ENCODE data around the gene ASB6. TPM values are rescaled to one million over a fixed set of nuclear protein-coding genes. Genes with fewer than 3 reads are reported as not detected.

ASB6 gene
- total and polyA plus RNA-seq, 8 donors = 7.5 to 35.6 (median 14.8) TPM

- Histone ChIP-seq H3K4me1 (peaks cover 0 to 4% (median 0%) of the 10 kb centered on the region in 4 donors), H3K4me3 (no peak overlapping the region), H3K27me3 (peaks cover 0 to 72% (median 0%) of the 10 kb centered on the region in 3 donors), H3K27ac (no peak overlapping the region), H3K36me3 (no peaks in the 10 kb centered on the region), H3K9me3 (no peaks in the 10 kb centered on the region)
- WGBS, 5 donors = 67 to 81% (median 78%) methylated on average over 2 to 4 of the region's 4 CpGs
- TF ChIP-seq POLR2AphosphoS5 (IDR thresholded peaks at IDR 0.05) (no peak), POLR2A (IDR thresholded peaks at IDR 0.05) (no peak), CTCF (IDR thresholded peaks at IDR 0.05) (no peak), EP300 (IDR thresholded peaks at IDR 0.05) (no peak)
- intact Hi-C loops (cut with DNase I; ENCODE audit: low total_unique reads) = no loop called here
- DNase-seq = no peak
These were observed 34.3 kb upstream of the ASB6 start for GRCh38 chr9:129676287-129676686.

GRCh38 chr9:129675620-129676019 is 33.7 kb upstream of the ASB6 start:
- intact Hi-C loops (cut with DNase I; ENCODE audit: low total_unique reads) = no loop called here
- TF ChIP-seq POLR2A (IDR thresholded peaks at IDR 0.05) (no peak), POLR2AphosphoS5 (IDR thresholded peaks at IDR 0.05) (no peak), CTCF (IDR thresholded peaks at IDR 0.05) (no peak), EP300 (IDR thresholded peaks at IDR 0.05) (no peak)
- Histone ChIP-seq H3K27me3 (peaks cover 0 to 69% (median 0%) of the 10 kb centered on the region in 3 donors), H3K9me3 (no peaks in the 10 kb centered on the region), H3K4me3 (no peak overlapping the region), H3K4me1 (peaks cover 0 to 4% (median 0%) of the 10 kb centered on the region in 4 donors), H3K36me3 (no peaks in the 10 kb centered on the region), H3K27ac (no peak overlapping the region)
- peak in 1 of 2 donors; percentile 34 for DNase-seq
- 41 to 77% (median 68%) methylated on average over 20 to 27 of the region's 27 CpGs for WGBS, 5 donors

- Histone ChIP-seq H3K4me3 (no peak overlapping the region), H3K9me3 (no peaks in the 10 kb centered on the region), H3K4me1 (peaks cover 0 to 4% (median 0%) of the 10 kb centered on the region in 4 donors), H3K27ac (no peak overlapping the region), H3K36me3 (no peaks in the 10 kb centered on the region), H3K27me3 (peaks cover 0 to 69% (median 0%) of the 10 kb centered on the region in 3 donors)
- no peak for DNase-seq
- TF ChIP-seq POLR2AphosphoS5 (IDR thresholded peaks at IDR 0.05) (no peak), POLR2A (IDR thresholded peaks at IDR 0.05) (no peak), EP300 (IDR thresholded peaks at IDR 0.05) (no peak), CTCF (IDR thresholded peaks at IDR 0.05) (no peak)
- intact Hi-C loops (cut with DNase I; ENCODE audit: low total_unique reads) = no loop called here
- 60 to 82% (median 70%) methylated on average over 6 to 7 of the region's 7 CpGs for WGBS, 5 donors
These were observed 32.3 kb upstream of the ASB6 start for GRCh38 chr9:129674229-129674628.

GRCh38 chr9:129673602-129674001 is 31.7 kb upstream of the ASB6 start:
- TF ChIP-seq POLR2A (IDR thresholded peaks at IDR 0.05) (no peak), CTCF (IDR thresholded peaks at IDR 0.05) (no peak), EP300 (IDR thresholded peaks at IDR 0.05) (no peak), POLR2AphosphoS5 (IDR thresholded peaks at IDR 0.05) (no peak)
- H3K9me3 ChIP-seq = no peaks in the 10 kb centered on the region
- H3K4me3 ChIP-seq = no peak overlapping the region
- H3K36me3 ChIP-seq = no peaks in the 10 kb centered on the region
- 50 to 70% (median 58%) methylated on average over 7 to 12 of the region's 12 CpGs for WGBS, 5 donors
- H3K27me3 ChIP-seq = peaks cover 0 to 67% (median 0%) of the 10 kb centered on the region in 3 donors
- H3K4me1 ChIP-seq = peaks cover 0 to 4% (median 0%) of the 10 kb centered on the region in 4 donors
- DNase-seq = no peak
- intact Hi-C loops (cut with DNase I; ENCODE audit: low total_unique reads) = no loop called here
- H3K27ac ChIP-seq = no peak overlapping the region

All from stomach (tissue), 9 donors.